ENCODE data around the gene CA11. TPM values are rescaled to one million over a fixed set of nuclear protein-coding genes. Genes with fewer than 3 reads are reported as not detected.

The CA11 gene
- polyA plus RNA-seq, 1 of the 3 experiments (the other 2 are of a cell fraction): 13.1 TPM

- no peak overlapping the region for H3K4me3 ChIP-seq (ENCODE audit: low read depth in 2 of 2, low read length in 1 of 2)
- DNase-seq: no peak
These were observed 36.3 kb downstream of the CA11 start for GRCh38 chr19:48609571-48610108.

GRCh38 chr19:48608798-48609263 is 37.2 kb downstream of the CA11 start:
- Histone ChIP-seq H3F3A (replicated peaks; ENCODE audit: insufficient read depth) (peaks cover 2% of the 10 kb centered on the region), H3K9me2 (no peaks in the 10 kb centered on the region), H3K9ac (no peak overlapping the region), H3K27ac (ENCODE audit: low read depth in 2 of 2, low read length in 1 of 2) (no peak overlapping the region), H3K4me3 (ENCODE audit: low read depth in 2 of 2, low read length in 1 of 2) (no peak overlapping the region), H3K9me3 (no peaks in the 10 kb centered on the region), H3K36me3 (replicated peaks in 1 of 2; ENCODE audit: control insufficient read depth in 1 of 2, insufficient read depth in 2 of 2, low read length in 1 of 2) (no peaks in the 10 kb centered on the region), H3K4me2 (no peak overlapping the region), H3K79me2 (ENCODE audit: insufficient read depth) (no peaks in the 10 kb centered on the region), H2AFZ (ENCODE audit: low read depth) (peak overlapping the region; percentile 68; the same call in 1 of the 2 replicates), H3K27me3 (ENCODE audit: insufficient read depth) (no peaks in the 10 kb centered on the region), H3K4me1 (ENCODE audit: control insufficient read depth in 1 of 2, insufficient read depth in 2 of 2, low read depth in 1 of 2, low read length in 1 of 2) (peaks cover 0 to 5% of the 10 kb centered on the region in 2 experiments; a peak in 1 of 4 replicates), H4K20me1 (ENCODE audit: insufficient read depth) (no peaks in the 10 kb centered on the region)
- ChIA-PET CTCF (interaction anchor here (0.6 to 8.0 kb wide), 23 partner anchors 9 to 294 kb away, joined by 3 to 72 read pairs (median 4); partner anchors contain the start of genes CA11, GRWD1, RPL18 and SPHK2), POLR2A (interaction anchor here (0.6 to 2.4 kb wide), 4 partner anchors 9 to 36 kb away, joined by 3 to 17 read pairs (median 6); partner anchors contain the start of genes RPL18 and SPHK2)
- DNase-seq: peak; percentile 86
- WGBS (ENCODE audit: low lambda C conversion rate): 46% methylated on average over 8 of the region's 9 CpGs
- TF ChIP-seq SMC3 (IDR thresholded peaks at IDR 0.05; ENCODE audit: low read depth, low read length): peak; percentile 49
- TF ChIP-seq NFIC (IDR thresholded peaks at IDR 0.05; ENCODE audit: borderline replicate concordance): no peak
- TF ChIP-seq MAX (IDR thresholded peaks at IDR 0.05; ENCODE audit: low read depth): no peak
- no peak for TF ChIP-seq GATA2 (CRISPR knock-in tag; IDR thresholded peaks at IDR 0.05)
- no peak for TF ChIP-seq FOXJ3 (CRISPR knock-in tag; IDR thresholded peaks at IDR 0.05)
- no peak for TF ChIP-seq FOSL2 (IDR thresholded peaks at IDR 0.05; ENCODE audit: borderline replicate concordance, low read depth)
- no peak for TF ChIP-seq MEF2A (IDR thresholded peaks at IDR 0.05; ENCODE audit: borderline replicate concordance, low read depth)
- no peak for TF ChIP-seq GABPA (IDR thresholded peaks at IDR 0.05; ENCODE audit: low read depth)
- TF ChIP-seq YY1 (IDR thresholded peaks at IDR 0.05; ENCODE audit: low read depth): no peak
- no peak for TF ChIP-seq JUND (IDR thresholded peaks at IDR 0.05)
- TF ChIP-seq CTCF (IDR thresholded peaks at IDR 0.05): peak; percentile 64

More at GRCh38 chr19:48609571-48610108, 36.3 kb downstream of the CA11 start:
- H2AFZ ChIP-seq (ENCODE audit: low read depth): no peak overlapping the region; the same call in 1 of the 2 replicates
- peaks cover 9% of the 10 kb centered on the region for H3F3A ChIP-seq (replicated peaks; ENCODE audit: insufficient read depth)
- H4K20me1 ChIP-seq (ENCODE audit: insufficient read depth): no peaks in the 10 kb centered on the region; the same call in 1 of the 2 replicates
- H3K4me2 ChIP-seq: no peak overlapping the region
- POLR2A ChIA-PET: interaction anchor here (1.9 to 2.4 kb wide), 2 partner anchors 8 to 9 kb away, joined by 10 to 17 read pairs; partner anchors contain the start of genes RPL18 and SPHK2
- no peak overlapping the region for H3K9ac ChIP-seq
- TF ChIP-seq CTCF (IDR thresholded peaks at IDR 0.05) (no peak), USF2 (IDR thresholded peaks at IDR 0.05; ENCODE audit: borderline replicate concordance, low read depth, low read length) (no peak), RAD21 (IDR thresholded peaks at IDR 0.05; ENCODE audit: low read length) (no peak)
- TF ChIP-seq, protein P1, sequence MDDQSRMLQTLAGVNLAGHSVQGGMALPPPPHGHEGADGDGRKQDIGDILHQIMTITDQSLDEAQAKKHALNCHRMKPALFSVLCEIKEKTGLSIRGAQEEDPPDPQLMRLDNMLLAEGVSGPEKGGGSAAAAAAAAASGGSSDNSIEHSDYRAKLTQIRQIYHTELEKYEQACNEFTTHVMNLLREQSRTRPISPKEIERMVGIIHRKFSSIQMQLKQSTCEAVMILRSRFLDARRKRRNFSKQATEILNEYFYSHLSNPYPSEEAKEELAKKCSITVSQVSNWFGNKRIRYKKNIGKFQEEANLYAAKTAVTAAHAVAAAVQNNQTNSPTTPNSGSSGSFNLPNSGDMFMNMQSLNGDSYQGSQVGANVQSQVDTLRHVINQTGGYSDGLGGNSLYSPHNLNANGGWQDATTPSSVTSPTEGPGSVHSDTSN (IDR thresholded peaks at IDR 0.05): no peak
- WGBS (ENCODE audit: low lambda C conversion rate): 93% methylated on average over 8 of the region's 20 CpGs
- no peaks in the 10 kb centered on the region for H3K27me3 ChIP-seq (ENCODE audit: insufficient read depth)
- no peaks in the 10 kb centered on the region for H3K79me2 ChIP-seq (ENCODE audit: insufficient read depth)
- no peaks in the 10 kb centered on the region for H3K9me2 ChIP-seq
- CTCF ChIA-PET: interaction anchor here (0.7 to 8.0 kb wide), 11 partner anchors 10 to 134 kb away, joined by 3 to 72 read pairs (median 6); partner anchors contain the start of gene CA11
- no peak overlapping the region for H3K27ac ChIP-seq (ENCODE audit: low read depth in 2 of 2, low read length in 1 of 2)
- peaks cover 0 to 12% of the 10 kb centered on the region in 2 experiments; a peak in 1 of 4 replicates for H3K4me1 ChIP-seq (ENCODE audit: control insufficient read depth in 1 of 2, insufficient read depth in 2 of 2, low read depth in 1 of 2, low read length in 1 of 2)
- H3K36me3 ChIP-seq (replicated peaks in 1 of 2; ENCODE audit: control insufficient read depth in 1 of 2, insufficient read depth in 2 of 2, low read length in 1 of 2): peaks cover 0 to 2% of the 10 kb centered on the region in 2 experiments
- no peaks in the 10 kb centered on the region for H3K9me3 ChIP-seq

Measured in SK-N-SH (cell line).